A549 (cell line): ENCODE results near the gene LARP4. TPM values are rescaled to one million over a fixed set of nuclear protein-coding genes. Genes with fewer than 3 reads are reported as not detected.

Source experiments
- ATAC-seq, 2 experiments: fragments of 200-7000 bp in 1 of 2; fragments of >200 bp in 1 of 2; cut with Nextera tagmentation in 1 of 2; cut with Tn5 transposase in 1 of 2; 3 replicates each; pipeline versions ENCODE4 v1.8.0 to v1.9.1; 2018 to 2020; ENCODE audit warnings: mild to moderate bottlenecking in 1 of 2, moderate library complexity in 1 of 2
- CTCF ChIA-PET: fragments of 300-600 bp; sonication (Branson Sonifier 250); formaldehyde crosslinking; extraction: SDS; loops from one replicate; lab custom pipeline; 2021; ENCODE audit warnings: antibody characterized with exemption, inconsistent platforms; lab: Yijun Ruan, JAX
- POLR2A ChIA-PET: fragments of 350-600 bp; formaldehyde crosslinking; extraction: SDS; loops from one replicate; lab custom pipeline; 2021; ENCODE audit warnings: antibody characterized with exemption, inconsistent platforms; lab: Yijun Ruan, JAX
- DNase-seq, 2 experiments: peaks; one replicate each; pipeline versions ENCODE4 v3.0.0 to v3.0.0-alpha.2; 2011 to 2016; ENCODE audit warnings: low read depth in 1 of 2, low spot score in 1 of 2
- FAIRE-seq: peaks from 2 replicates; lab custom pipeline; 2011; peaks lifted over from hg19 to GRCh38; lab: Jason Lieb, UNC
- H3K27ac ChIP-seq, 2 experiments: fragments of >200 bp; sonication (Bioruptor Twin); formaldehyde crosslinking; 3 replicates each; pipeline ENCODE4 v1.5.1; 2016 to 2017
- H3K4me1 ChIP-seq: fragments of >200 bp; sonication (Bioruptor Twin); formaldehyde crosslinking; 3 replicates; pipeline ENCODE4 v1.6.1; 2016
- H3K4me2 ChIP-seq: fragments of >200 bp; sonication (Bioruptor Twin); formaldehyde crosslinking; 3 replicates; pipeline ENCODE4 v1.6.1; 2016
- H3K4me3 ChIP-seq: fragments of >200 bp; sonication (Bioruptor Twin); formaldehyde crosslinking; 3 replicates; pipeline ENCODE4 v1.5.1; 2016
- H3K9me3 ChIP-seq: fragments of >200 bp; sonication (Bioruptor Twin); formaldehyde crosslinking; 3 replicates; pipeline ENCODE4 v1.6.1; 2016
- CBX2 ChIP-seq: fragments of 200-600 bp; sonication (generic); IDR thresholded peaks from 2 replicates; pipeline ENCODE4 v1.6.1; 2016; ENCODE audit warnings: low read depth, mild to moderate bottlenecking, borderline replicate concordance
- CBX8 ChIP-seq: fragments of 200-600 bp; sonication (generic); IDR thresholded peaks from 2 replicates; pipeline ENCODE4 v1.6.1; 2016
- CEBPB ChIP-seq, 2 experiments: fragments of >200 bp in 1 of 2; sonication (Bioruptor Twin) in 1 of 2; formaldehyde crosslinking in 1 of 2; IDR thresholded peaks; 2 replicates each; pipeline ENCODE4 v1.6.1; 2012 to 2016
- CHD4 ChIP-seq: fragments of 200-600 bp; sonication (generic); IDR thresholded peaks from 2 replicates; pipeline ENCODE4 v1.6.1; 2016; ENCODE audit warnings: antibody characterized with exemption, mild to moderate bottlenecking, borderline replicate concordance
- EHMT2 ChIP-seq: fragments of 200-600 bp; sonication (generic); IDR thresholded peaks from 2 replicates; pipeline ENCODE4 v1.6.1; 2016; ENCODE audit warnings: antibody characterized with exemption, low read depth, mild to moderate bottlenecking, moderate library complexity
- ESRRA ChIP-seq: fragments of 150-350 bp; IDR thresholded peaks from 2 replicates; pipeline ENCODE4 v1.6.1; 2014; ENCODE audit warnings: mild to moderate bottlenecking, low read length, borderline replicate concordance
- FOSL2 ChIP-seq, 2 experiments: fragments of 450-650 bp in 1 of 2; fragments of >200 bp in 1 of 2; sonication (Bioruptor Twin) in 1 of 2; formaldehyde crosslinking; IDR thresholded peaks; 2 replicates each; pipeline versions ENCODE4 v1.5.0 to v1.6.1; 2016 to 2020; ENCODE audit warnings: mild to moderate bottlenecking in 1 of 2, moderate library complexity in 1 of 2
- HDAC2 ChIP-seq: fragments of 200-600 bp; sonication (generic); IDR thresholded peaks from 2 replicates; pipeline ENCODE4 v1.6.1; 2016
- HOXA7 ChIP-seq: fragments of 250-450 bp; sonication (Bioruptor Pico); IDR thresholded peaks from 2 replicates; pipeline ENCODE4 v1.5.0; 2020; ENCODE audit warnings: mild to moderate bottlenecking, moderate library complexity
- HOXB5 ChIP-seq: fragments of 250-450 bp; sonication (Bioruptor Pico); IDR thresholded peaks from 2 replicates; pipeline ENCODE4 v1.5.0; 2020; ENCODE audit warnings: mild to moderate bottlenecking, moderate library complexity
- JUN ChIP-seq, 2 experiments: fragments of >200 bp; sonication (Bioruptor Twin); formaldehyde crosslinking; IDR thresholded peaks; 2 replicates in 1 of 2; 3 replicates in 1 of 2; pipeline ENCODE4 v1.6.1; 2016 to 2017
- JUNB ChIP-seq: fragments of >200 bp; sonication (Bioruptor Twin); formaldehyde crosslinking; IDR thresholded peaks from 2 replicates; pipeline ENCODE4 v1.6.1; 2016
- KDM5A ChIP-seq: fragments of 200-600 bp; sonication (generic); IDR thresholded peaks from 2 replicates; pipeline ENCODE4 v1.6.1; 2016; ENCODE audit warnings: antibody characterized with exemption, mild to moderate bottlenecking
- MAFK ChIP-seq: fragments of 450-650 bp; IDR thresholded peaks from 2 replicates; pipeline ENCODE4 v1.6.1; 2014; ENCODE audit not compliant: partially characterized antibody
- MAZ ChIP-seq: fragments of 150-350 bp; IDR thresholded peaks from 2 replicates; pipeline ENCODE4 v1.6.1; 2014; ENCODE audit warnings: antibody characterized with exemption, low read depth, low read length, borderline replicate concordance
- NPAS2 ChIP-seq: fragments of 250-450 bp; sonication (Bioruptor Pico); IDR thresholded peaks from 2 replicates; pipeline ENCODE4 v1.8.0; 2022; ENCODE audit warnings: mild to moderate bottlenecking, moderate library complexity, borderline replicate concordance
- NR3C1 ChIP-seq: fragments of >200 bp; sonication (Bioruptor Twin); formaldehyde crosslinking; IDR thresholded peaks from 3 replicates; pipeline ENCODE4 v1.6.1; 2017
- POLR2A ChIP-seq: IDR thresholded peaks from 2 replicates; pipeline ENCODE4 v1.6.1; 2012; ENCODE audit warnings: mild to moderate bottlenecking, low read length
- RNF2 ChIP-seq: fragments of 200-600 bp; sonication (generic); IDR thresholded peaks from 2 replicates; pipeline ENCODE4 v1.6.1; 2016; ENCODE audit warnings: low read depth, mild to moderate bottlenecking, antibody characterized with exemption, moderate library complexity, borderline replicate concordance
- SREBF2 ChIP-seq: fragments of 450-650 bp; IDR thresholded peaks from 2 replicates; pipeline ENCODE4 v1.6.1; 2014; ENCODE audit warnings: mild to moderate bottlenecking, moderate library complexity
- TP53 ChIP-seq: fragments of 250-450 bp; sonication (Bioruptor Pico); IDR thresholded peaks from 2 replicates; pipeline ENCODE4 v1.5.0; 2021; ENCODE audit warnings: mild to moderate bottlenecking, moderate library complexity
- ZC3H11A ChIP-seq: fragments of 450-650 bp; IDR thresholded peaks from 2 replicates; pipeline ENCODE4 v1.6.1; 2014; ENCODE audit warnings: antibody characterized with exemption, mild to moderate bottlenecking
- ZFP36 ChIP-seq: fragments of 450-650 bp; IDR thresholded peaks from 2 replicates; pipeline ENCODE4 v1.6.1; 2014; ENCODE audit warnings: borderline replicate concordance; ENCODE audit not compliant: partially characterized antibody
- ZSCAN20 ChIP-seq: fragments of 250-450 bp; sonication (Bioruptor Pico); IDR thresholded peaks from 2 replicates; pipeline ENCODE4 v1.8.0; 2022; ENCODE audit warnings: mild to moderate bottlenecking, moderate library complexity
- WGBS: methylation state at CpG from one replicate; pipeline ENCODE4 v1.1.6; 2017; ENCODE audit errors: missing lambda C conversion rate; 5-methylcytosine and 5-hydroxymethylcytosine counted together
- polyA plus RNA-seq, 4 experiments: library from polyadenylated mRNA; depleted of rRNA in 3 of 4; stranded (reverse); fragments of >200 nt; fragmentation: RNase III in 1 of 4; extraction: RNeasy Plus Mini Kit Qiagen cat#74134 plus additional on column Dnase treatment in 1 of 4; gene quantifications; 2 replicates in 3 of 4; 3 replicates in 1 of 4; pipeline ENCODE4 v1.2.3, GENCODE V29; 2011 to 2017
- TF ChIP-seq, protein P1 (sequence below): fragments of 150-350 bp; IDR thresholded peaks from 2 replicates; pipeline ENCODE4 v1.6.1; 2014; ENCODE audit warnings: low read depth, mild to moderate bottlenecking, low read length
- TF ChIP-seq, protein P2 (sequence below): IDR thresholded peaks from 2 replicates; pipeline ENCODE4 v1.6.1; 2012
- TF ChIP-seq, protein P3 (sequence below): fragments of 250-450 bp; sonication (Bioruptor Pico); IDR thresholded peaks from 2 replicates; pipeline ENCODE4 v1.5.0; 2021; ENCODE audit warnings: mild to moderate bottlenecking, moderate library complexity, borderline replicate concordance
- TF ChIP-seq, protein P4 (sequence below): fragments of >200 bp; sonication (Bioruptor Twin); formaldehyde crosslinking; IDR thresholded peaks from 3 replicates; pipeline ENCODE4 v1.6.1; 2016

Gene LARP4
- polyA plus RNA-seq, 2 of the 4 experiments (the other 2 are of a cell fraction): 38.2 to 67.8 TPM

DNA sequence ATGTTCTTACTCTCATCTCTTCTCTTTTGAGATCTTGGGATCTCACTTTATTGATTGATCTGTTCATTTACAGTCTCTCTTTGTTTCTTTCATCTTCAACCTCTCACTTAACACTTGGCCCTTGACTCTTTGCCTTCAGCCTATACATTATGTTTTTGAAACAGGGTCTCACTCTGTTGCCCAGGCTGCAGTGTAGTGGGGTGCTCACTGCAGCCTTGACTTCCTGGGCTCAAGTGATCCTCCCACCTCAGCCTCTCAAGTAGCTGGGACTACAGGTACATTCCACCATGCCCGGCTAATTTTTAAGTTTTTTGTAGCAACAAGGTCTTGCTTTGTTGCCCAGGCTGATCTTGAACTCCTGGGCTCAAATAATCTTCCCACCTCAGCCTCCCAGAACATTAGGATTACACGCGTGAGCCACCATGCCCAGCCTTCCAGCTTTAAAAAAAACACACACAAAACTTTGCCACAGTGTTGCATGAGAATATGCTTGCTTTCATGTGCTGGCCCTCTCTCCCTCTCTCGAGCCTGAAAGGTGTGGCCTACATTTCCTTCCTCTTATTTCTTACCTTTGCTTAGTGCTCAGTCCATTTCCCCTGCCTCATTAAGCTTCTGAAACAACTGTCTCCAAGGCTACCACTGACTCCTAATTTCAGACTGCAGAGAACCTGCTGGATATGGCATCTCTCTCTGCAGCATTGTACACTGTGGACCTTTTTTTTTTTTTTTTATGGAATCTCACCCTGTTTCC, 114.0 kb downstream of the LARP4 start (continued):
- TF ChIP-seq HOXB5 (no peak), SREBF2 (no peak)
- TF ChIP-seq, protein P1, sequence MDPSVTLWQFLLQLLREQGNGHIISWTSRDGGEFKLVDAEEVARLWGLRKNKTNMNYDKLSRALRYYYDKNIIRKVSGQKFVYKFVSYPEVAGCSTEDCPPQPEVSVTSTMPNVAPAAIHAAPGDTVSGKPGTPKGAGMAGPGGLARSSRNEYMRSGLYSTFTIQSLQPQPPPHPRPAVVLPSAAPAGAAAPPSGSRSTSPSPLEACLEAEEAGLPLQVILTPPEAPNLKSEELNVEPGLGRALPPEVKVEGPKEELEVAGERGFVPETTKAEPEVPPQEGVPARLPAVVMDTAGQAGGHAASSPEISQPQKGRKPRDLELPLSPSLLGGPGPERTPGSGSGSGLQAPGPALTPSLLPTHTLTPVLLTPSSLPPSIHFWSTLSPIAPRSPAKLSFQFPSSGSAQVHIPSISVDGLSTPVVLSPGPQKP: no peak

DNA sequence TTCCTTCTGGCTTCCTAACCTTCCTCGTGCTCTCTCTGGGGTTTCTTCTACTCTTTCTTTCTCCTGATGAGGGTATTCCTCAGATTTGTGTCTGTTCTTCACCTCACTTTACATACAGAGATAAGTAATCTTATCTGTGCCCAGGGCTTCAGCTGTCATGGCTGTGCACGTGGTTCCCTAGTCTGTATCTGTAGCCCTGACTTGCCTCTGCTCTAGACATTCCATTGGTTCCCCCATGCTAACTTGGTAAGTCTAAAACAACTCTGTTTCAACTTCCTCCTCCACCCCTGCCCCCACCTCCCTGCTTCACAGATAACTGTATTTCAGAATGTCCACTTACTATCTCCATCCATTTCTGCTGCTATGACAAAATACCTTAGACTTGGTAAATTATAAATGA, 114.9 kb downstream of the LARP4 start:
- Histone ChIP-seq H3K9me3 (no peaks in the 10 kb centered on the region), H3K27ac (no peak overlapping the region), H3K4me3 (no peak overlapping the region), H3K4me2 (no peak overlapping the region), H3K4me1 (peaks cover 13% of the 10 kb centered on the region)
- ChIA-PET POLR2A (no interaction called here), CTCF (interaction anchor here (0.6 to 1.4 kb wide), 4 partner anchors 8 to 227 kb away, joined by 3 to 7 read pairs (median 3); partner anchors contain the start of gene DIP2B)
- 85% methylated on average over 2 of the region's 2 CpGs for WGBS
- TF ChIP-seq POLR2A: no peak
- TF ChIP-seq KDM5A: no peak
- no peak for TF ChIP-seq HOXB5
- TF ChIP-seq RNF2: no peak
- no peak for TF ChIP-seq MAFK
- no peak for TF ChIP-seq CEBPB (IDR thresholded peaks at IDR 0.05)
- no peak for TF ChIP-seq ZFP36
- no peak for TF ChIP-seq JUN (IDR thresholded peaks at IDR 0.05)
- no peak for TF ChIP-seq FOSL2 (IDR thresholded peaks at IDR 0.05)
- no peak for TF ChIP-seq FOSL2 (CRISPR knock-in tag; IDR thresholded peaks at IDR 0.05)
- no peak for TF ChIP-seq NR3C1
- TF ChIP-seq, protein P2, sequence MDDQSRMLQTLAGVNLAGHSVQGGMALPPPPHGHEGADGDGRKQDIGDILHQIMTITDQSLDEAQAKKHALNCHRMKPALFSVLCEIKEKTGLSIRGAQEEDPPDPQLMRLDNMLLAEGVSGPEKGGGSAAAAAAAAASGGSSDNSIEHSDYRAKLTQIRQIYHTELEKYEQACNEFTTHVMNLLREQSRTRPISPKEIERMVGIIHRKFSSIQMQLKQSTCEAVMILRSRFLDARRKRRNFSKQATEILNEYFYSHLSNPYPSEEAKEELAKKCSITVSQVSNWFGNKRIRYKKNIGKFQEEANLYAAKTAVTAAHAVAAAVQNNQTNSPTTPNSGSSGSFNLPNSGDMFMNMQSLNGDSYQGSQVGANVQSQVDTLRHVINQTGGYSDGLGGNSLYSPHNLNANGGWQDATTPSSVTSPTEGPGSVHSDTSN: no peak
- no peak for TF ChIP-seq ZSCAN20 (CRISPR knock-in tag)
- no peak for TF ChIP-seq ESRRA
- ATAC-seq (no peak), DNase-seq (no peak), FAIRE-seq (no peak)

DNA sequence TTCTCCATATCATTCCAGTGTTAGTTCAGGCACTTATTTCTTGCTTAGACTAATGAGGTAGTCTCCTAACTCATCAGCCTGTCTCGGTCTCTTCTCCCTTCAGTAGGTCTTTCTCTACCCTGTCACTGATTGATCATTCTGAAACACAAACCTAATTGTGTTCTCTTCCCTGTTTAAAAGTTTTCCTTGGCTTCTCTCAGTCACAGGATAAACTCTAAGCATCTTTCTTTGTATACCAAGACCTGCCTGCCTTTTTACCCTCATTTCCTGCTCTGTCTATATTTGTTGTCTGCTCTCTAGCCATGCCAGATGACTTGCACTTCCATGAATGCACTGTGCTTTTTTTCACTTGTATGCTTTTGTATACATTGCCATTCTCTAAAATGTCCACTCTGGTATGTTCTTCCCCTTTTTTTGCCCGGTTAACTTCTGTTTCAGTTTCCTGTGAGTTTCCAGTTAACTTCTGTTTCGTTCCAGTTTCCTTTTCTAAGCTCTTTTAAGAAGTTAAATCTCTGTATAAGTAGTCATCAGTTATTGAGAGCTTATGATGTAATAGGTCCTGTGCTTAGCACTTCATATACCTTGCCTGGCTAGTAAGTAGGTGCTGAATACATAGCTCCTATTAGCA, 116.8 kb downstream of the LARP4 start:
- WGBS: 50% methylated on average over 3 of the region's 3 CpGs
- CTCF ChIA-PET: interaction anchor here (0.9 to 1.6 kb wide), 3 partner anchors 13 to 121 kb away, joined by 3 to 6 read pairs (median 4); partner anchors contain the start of gene DIP2B
- FAIRE-seq: no peak
- Histone ChIP-seq H3K4me2 (peak overlapping the region; percentile 45), H3K27ac (peak overlapping the region in 1 of 2 experiments; percentile 46; a peak in 4 of 6 replicates), H3K4me3 (no peak overlapping the region), H3K9me3 (no peaks in the 10 kb centered on the region), H3K4me1 (peaks cover 16% of the 10 kb centered on the region)
- DNase-seq: peak in 1 of 2 experiments; percentile 54
- ATAC-seq: peak; percentile 34 to 81; a peak in 4 of 6 replicates
- POLR2A ChIA-PET: interaction anchor here (0.5 kb wide), 1 partner anchor 137 kb away, joined by 4 read pairs; no protein-coding TSS in a partner anchor
- TF ChIP-seq NR3C1 (no peak), CHD4 (no peak), SREBF2 (no peak), HOXA7 (CRISPR knock-in tag) (no peak), CBX2 (no peak), EHMT2 (no peak), MAZ (no peak), JUNB (no peak), ZC3H11A (no peak), TP53 (CRISPR knock-in tag) (no peak), CBX8 (no peak), HOXB5 (no peak), NPAS2 (CRISPR knock-in tag) (no peak), ESRRA (no peak), HDAC2 (no peak)
- TF ChIP-seq, protein P3, sequence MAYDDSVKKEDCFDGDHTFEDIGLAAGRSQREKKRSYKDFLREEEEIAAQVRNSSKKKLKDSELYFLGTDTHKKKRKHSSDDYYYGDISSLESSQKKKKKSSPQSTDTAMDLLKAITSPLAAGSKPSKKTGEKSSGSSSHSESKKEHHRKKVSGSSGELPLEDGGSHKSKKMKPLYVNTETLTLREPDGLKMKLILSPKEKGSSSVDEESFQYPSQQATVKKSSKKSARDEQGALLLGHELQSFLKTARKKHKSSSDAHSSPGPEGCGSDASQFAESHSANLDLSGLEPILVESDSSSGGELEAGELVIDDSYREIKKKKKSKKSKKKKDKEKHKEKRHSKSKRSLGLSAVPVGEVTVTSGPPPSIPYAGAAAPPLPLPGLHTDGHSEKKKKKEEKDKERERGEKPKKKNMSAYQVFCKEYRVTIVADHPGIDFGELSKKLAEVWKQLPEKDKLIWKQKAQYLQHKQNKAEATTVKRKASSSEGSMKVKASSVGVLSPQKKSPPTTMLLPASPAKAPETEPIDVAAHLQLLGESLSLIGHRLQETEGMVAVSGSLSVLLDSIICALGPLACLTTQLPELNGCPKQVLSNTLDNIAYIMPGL: no peak
- TF ChIP-seq, protein P1: no peak
- TF ChIP-seq, protein P4, sequence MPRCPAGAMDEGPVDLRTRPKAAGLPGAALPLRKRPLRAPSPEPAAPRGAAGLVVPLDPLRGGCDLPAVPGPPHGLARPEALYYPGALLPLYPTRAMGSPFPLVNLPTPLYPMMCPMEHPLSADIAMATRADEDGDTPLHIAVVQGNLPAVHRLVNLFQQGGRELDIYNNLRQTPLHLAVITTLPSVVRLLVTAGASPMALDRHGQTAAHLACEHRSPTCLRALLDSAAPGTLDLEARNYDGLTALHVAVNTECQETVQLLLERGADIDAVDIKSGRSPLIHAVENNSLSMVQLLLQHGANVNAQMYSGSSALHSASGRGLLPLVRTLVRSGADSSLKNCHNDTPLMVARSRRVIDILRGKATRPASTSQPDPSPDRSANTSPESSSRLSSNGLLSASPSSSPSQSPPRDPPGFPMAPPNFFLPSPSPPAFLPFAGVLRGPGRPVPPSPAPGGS: no peak
